ENCODE results near the gene GATAD1.

Gene GATAD1

GRCh38 chr7:92432299-92432946 is 14.9 kb upstream of the GATAD1 start:
- DNase-seq (ENCODE audit: low read depth in 1 of 2, low spot score in 1 of 2): no peak
- Histone ChIP-seq H3K4me3 (replicated peaks; ENCODE audit: insufficient read depth, low read length) (no peak overlapping the region), H3K27me3 (ENCODE audit: insufficient read depth, poor library complexity, severe bottlenecking) (no peaks in the 10 kb centered on the region), H3K27ac (replicated peaks) (no peak overlapping the region)
- no peak for TF ChIP-seq POLR2AphosphoS5 (IDR thresholded peaks at IDR 0.05; ENCODE audit: low read depth)

DNA sequence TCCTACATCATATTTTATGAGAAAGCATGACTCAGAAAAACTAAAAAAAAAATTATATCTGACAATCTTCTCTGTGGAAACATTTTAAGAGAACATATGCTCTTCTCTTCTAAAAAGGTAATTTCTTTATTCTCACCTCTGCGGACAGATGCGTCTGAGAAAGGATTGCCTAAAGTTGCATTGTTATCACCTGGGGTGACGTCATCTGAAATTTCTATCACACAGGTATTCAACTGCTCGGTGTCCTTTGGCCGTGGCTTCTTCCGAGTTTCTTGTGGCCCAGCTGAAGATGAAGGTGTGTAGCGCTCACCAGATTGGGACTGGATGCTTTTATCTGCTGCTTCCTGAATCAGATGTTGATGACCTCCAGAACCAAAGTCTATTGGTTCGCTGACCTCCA is 14.3 kb upstream of the GATAD1 start:
- no peak for DNase-seq (ENCODE audit: low read depth in 1 of 2, low spot score in 1 of 2)
- no peak overlapping the region for H3K27ac ChIP-seq (replicated peaks)
- H3K27me3 ChIP-seq (ENCODE audit: insufficient read depth, poor library complexity, severe bottlenecking): no peaks in the 10 kb centered on the region
- no peak overlapping the region for H3K4me3 ChIP-seq (replicated peaks; ENCODE audit: insufficient read depth, low read length)
- no peak for TF ChIP-seq REST (IDR thresholded peaks at IDR 0.05; ENCODE audit: insufficient replicate concordance, low read depth)
- no peak for TF ChIP-seq CTCF (IDR thresholded peaks at IDR 0.05; ENCODE audit: insufficient read depth, low read length)
- TF ChIP-seq POLR2AphosphoS5 (IDR thresholded peaks at IDR 0.05; ENCODE audit: low read depth): no peak
- no peak for TF ChIP-seq GABPA (IDR thresholded peaks at IDR 0.05; ENCODE audit: low read depth)
- TF ChIP-seq SPI1 (IDR thresholded peaks at IDR 0.05; ENCODE audit: borderline replicate concordance, low read depth): no peak

DNA sequence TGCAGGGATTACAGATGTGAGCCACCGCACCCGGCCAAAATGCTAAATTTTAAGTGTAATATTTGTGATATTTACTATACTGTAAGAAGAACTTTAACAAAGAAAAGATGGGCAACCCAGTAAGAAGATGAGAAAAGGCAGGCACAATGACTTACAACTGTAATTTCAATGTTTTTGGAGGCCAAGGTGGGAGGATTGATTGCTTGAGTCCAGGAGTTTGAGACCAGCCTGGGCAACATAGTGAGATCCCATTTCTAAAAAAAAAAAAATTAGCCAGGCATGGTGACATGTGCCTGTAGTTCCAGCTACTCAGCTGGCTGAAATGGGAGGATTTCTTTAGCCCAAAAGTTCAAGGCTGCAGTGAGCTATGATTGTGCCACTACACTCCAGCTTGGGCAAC is 11.7 kb upstream of the GATAD1 start:
- no peak overlapping the region for H3K27ac ChIP-seq (replicated peaks)
- TF ChIP-seq SPI1 (IDR thresholded peaks at IDR 0.05; ENCODE audit: borderline replicate concordance, low read depth) (no peak), CTCF (IDR thresholded peaks at IDR 0.05; ENCODE audit: insufficient read depth, low read length) (no peak), GABPA (IDR thresholded peaks at IDR 0.05; ENCODE audit: low read depth) (no peak), POLR2AphosphoS5 (IDR thresholded peaks at IDR 0.05; ENCODE audit: low read depth) (no peak), REST (IDR thresholded peaks at IDR 0.05; ENCODE audit: insufficient replicate concordance, low read depth) (no peak)
- DNase-seq (ENCODE audit: low read depth in 1 of 2, low spot score in 1 of 2): no peak
- no peak overlapping the region for H3K4me3 ChIP-seq (replicated peaks; ENCODE audit: insufficient read depth, low read length)
- no peaks in the 10 kb centered on the region for H3K27me3 ChIP-seq (ENCODE audit: insufficient read depth, poor library complexity, severe bottlenecking)

GRCh38 chr7:92436612-92437445 is 10.5 kb upstream of the GATAD1 start:
- TF ChIP-seq SPI1 (IDR thresholded peaks at IDR 0.05; ENCODE audit: borderline replicate concordance, low read depth) (no peak), CTCF (IDR thresholded peaks at IDR 0.05; ENCODE audit: insufficient read depth, low read length) (no peak), REST (IDR thresholded peaks at IDR 0.05; ENCODE audit: insufficient replicate concordance, low read depth) (no peak), GABPA (IDR thresholded peaks at IDR 0.05; ENCODE audit: low read depth) (no peak), POLR2AphosphoS5 (IDR thresholded peaks at IDR 0.05; ENCODE audit: low read depth) (no peak)
- H3K4me3 ChIP-seq (replicated peaks; ENCODE audit: insufficient read depth, low read length): no peak overlapping the region
- no peak for DNase-seq (ENCODE audit: low read depth in 1 of 2, low spot score in 1 of 2)
- H3K27ac ChIP-seq (replicated peaks): no peak overlapping the region
- H3K27me3 ChIP-seq (ENCODE audit: insufficient read depth, poor library complexity, severe bottlenecking): no peaks in the 10 kb centered on the region
